Fibroblast of mammary gland (primary cell): ENCODE data around the gene PGGHG.

Experiments
- DNase-seq: peaks from one replicate; pipeline ENCODE4 v3.0.0-alpha.2; 2010; ENCODE audit warnings: low read depth
- H3K4me3 ChIP-seq: 2 replicates; pipeline ENCODE4 v1.5.1; 2011; ENCODE audit warnings: low read depth, mild to moderate bottlenecking, low read length, moderate library complexity; ENCODE audit not compliant: control insufficient read depth
- TF ChIP-seq, protein P1 (sequence below): conservative IDR thresholded peaks from 2 replicates; pipeline ENCODE4 v1.5.1; 2011; ENCODE audit warnings: low read depth, low read length, inconsistent platforms; ENCODE audit not compliant: control insufficient read depth, insufficient read depth

The PGGHG gene

GRCh38 chr11:281486-282161, 7.3 kb upstream of the PGGHG start:
- TF ChIP-seq, protein P1, sequence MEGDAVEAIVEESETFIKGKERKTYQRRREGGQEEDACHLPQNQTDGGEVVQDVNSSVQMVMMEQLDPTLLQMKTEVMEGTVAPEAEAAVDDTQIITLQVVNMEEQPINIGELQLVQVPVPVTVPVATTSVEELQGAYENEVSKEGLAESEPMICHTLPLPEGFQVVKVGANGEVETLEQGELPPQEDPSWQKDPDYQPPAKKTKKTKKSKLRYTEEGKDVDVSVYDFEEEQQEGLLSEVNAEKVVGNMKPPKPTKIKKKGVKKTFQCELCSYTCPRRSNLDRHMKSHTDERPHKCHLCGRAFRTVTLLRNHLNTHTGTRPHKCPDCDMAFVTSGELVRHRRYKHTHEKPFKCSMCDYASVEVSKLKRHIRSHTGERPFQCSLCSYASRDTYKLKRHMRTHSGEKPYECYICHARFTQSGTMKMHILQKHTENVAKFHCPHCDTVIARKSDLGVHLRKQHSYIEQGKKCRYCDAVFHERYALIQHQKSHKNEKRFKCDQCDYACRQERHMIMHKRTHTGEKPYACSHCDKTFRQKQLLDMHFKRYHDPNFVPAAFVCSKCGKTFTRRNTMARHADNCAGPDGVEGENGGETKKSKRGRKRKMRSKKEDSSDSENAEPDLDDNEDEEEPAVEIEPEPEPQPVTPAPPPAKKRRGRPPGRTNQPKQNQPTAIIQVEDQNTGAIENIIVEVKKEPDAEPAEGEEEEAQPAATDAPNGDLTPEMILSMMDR = no peak
- DNase-seq = no peak
- no peak overlapping the region for H3K4me3 ChIP-seq

DNA sequence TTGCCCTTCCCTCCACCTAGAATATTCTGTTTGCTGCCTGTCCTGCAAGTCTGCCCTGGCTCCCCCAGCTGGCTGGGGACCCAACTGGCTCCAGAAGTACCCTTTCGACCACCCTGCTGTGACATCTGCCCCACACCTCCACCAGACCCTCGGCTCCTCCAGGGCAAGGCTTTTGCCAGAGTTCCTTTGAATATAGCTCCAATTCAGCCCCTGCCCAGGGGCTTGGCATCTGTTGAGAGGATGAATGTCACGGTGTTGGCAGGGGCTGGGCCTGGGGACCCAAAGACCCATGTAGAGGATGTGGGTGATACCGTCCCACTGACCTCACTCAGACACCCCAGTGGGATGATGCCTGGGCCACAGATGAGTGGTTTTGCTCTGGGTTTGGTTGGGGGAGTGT, 6.8 kb upstream of the PGGHG start:
- no peak overlapping the region for H3K4me3 ChIP-seq
- no peak for DNase-seq

GRCh38 chr11:282630-283360, 6.1 kb upstream of the PGGHG start:
- H3K4me3 ChIP-seq = no peak overlapping the region
- TF ChIP-seq, protein P1 = no peak
- no peak for DNase-seq

More for the DNA sequence above, 6.8 kb upstream of the PGGHG start:
- TF ChIP-seq, protein P1 = no peak

GRCh38 chr11:283405-284104, 5.4 kb upstream of the PGGHG start:
- H3K4me3 ChIP-seq = no peak overlapping the region
- no peak for DNase-seq
- TF ChIP-seq, protein P1 = no peak

DNA sequence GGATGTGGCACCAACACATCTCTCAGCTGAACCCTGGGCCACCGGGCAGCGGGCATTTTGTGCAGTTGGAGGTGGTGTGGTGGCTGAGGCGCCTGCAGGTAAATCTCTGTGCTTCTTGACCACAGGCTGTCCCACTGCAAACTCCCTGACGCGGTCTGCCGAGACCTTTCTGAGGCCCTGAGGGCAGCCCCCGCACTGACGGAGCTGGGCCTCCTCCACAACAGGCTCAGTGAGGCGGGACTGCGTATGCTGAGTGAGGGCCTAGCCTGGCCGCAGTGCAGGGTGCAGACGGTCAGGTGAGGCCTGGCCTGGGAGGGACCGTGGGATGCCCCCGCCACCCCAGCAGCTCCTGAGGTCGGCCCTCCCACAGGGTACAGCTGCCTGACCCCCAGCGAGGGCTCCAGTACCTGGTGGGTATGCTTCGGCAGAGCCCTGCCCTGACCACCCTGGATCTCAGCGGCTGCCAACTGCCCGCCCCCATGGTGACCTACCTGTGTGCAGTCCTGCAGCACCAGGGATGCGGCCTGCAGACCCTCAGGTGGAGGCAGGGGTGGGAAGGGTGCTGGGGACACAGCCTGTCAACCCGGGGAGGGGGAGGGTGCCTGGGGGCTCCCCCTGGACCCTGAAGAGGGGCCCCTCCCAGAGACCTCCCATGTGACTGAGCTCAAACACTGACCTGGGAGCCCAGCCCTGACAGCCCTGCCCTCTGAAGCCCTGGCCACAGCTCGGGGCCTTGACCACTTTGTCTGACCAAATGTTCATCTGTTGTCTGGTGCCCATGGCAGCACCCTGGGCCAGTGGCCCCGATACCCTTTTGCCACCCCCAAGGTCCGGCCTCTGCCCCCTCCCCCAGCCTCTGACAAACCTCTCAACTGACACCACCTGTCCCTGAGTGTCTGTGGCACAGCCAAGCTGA, 4.6 kb upstream of the PGGHG start:
- H3K4me3 ChIP-seq = no peak overlapping the region
- TF ChIP-seq, protein P1 = no peak
- DNase-seq = no peak
